Pulmonary artery endothelial cell (primary cell): ENCODE data around the gene C9orf50. TPM values are rescaled to one million over a fixed set of nuclear protein-coding genes. Genes with fewer than 3 reads are reported as not detected.

ENCODE experiments used
- DNase-seq: peaks from one replicate; pipeline ENCODE4 v3.0.0-alpha.2; 2011; ENCODE audit warnings: low read depth, low spot score
- total RNA-seq: library from RNA; depleted of rRNA; stranded (reverse); fragments of >200 nt; gene quantifications from 2 replicates; pipeline ENCODE4 v1.2.3, GENCODE V29; 2014

The C9orf50 gene
- total RNA-seq, 1 donor from 2014 or later = not detected

DNA sequence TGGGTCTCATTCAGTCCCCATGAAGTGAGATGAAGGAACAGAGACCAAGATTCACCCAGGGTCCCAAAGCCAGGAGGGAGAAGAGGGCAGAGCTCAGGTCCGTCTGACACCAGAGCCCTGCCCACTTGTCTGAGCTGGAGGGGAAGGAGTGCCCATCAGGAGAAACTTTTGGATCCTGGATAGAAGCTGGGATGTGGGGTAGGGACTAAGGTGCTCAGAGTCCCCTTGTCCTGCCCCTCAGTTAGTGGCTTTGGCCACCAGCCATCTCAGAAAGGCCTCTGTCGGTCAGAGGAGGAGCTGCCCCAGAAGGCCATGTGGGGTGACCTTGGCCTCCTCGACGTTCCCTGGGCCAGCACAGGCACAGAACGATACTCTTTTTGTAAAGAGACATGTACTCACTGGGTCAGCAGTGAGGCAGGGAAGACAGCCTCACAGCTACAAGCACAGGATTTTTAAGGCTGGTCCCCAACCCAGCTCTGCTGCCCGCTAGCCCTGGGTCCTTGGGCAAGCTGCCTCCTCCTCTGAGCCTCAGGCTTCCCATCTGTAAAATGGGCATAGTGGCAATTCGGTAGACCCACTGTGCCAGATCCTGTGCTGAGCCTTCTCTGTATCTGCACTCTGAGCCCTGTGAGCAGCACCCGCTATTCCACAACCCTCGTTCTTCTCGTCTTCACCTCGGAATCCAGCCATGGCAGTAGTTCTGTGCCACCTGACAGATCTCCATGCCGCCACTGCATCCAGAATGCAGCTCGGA lies 49.4 kb downstream of the C9orf50 start:
- no peak for DNase-seq

- no peak for DNase-seq
Observed at GRCh38 chr9:129570450-129571297, 50.2 kb downstream of the C9orf50 start.

- no peak for DNase-seq
Observed at GRCh38 chr9:129569502-129570449, 51.1 kb downstream of the C9orf50 start.

DNA sequence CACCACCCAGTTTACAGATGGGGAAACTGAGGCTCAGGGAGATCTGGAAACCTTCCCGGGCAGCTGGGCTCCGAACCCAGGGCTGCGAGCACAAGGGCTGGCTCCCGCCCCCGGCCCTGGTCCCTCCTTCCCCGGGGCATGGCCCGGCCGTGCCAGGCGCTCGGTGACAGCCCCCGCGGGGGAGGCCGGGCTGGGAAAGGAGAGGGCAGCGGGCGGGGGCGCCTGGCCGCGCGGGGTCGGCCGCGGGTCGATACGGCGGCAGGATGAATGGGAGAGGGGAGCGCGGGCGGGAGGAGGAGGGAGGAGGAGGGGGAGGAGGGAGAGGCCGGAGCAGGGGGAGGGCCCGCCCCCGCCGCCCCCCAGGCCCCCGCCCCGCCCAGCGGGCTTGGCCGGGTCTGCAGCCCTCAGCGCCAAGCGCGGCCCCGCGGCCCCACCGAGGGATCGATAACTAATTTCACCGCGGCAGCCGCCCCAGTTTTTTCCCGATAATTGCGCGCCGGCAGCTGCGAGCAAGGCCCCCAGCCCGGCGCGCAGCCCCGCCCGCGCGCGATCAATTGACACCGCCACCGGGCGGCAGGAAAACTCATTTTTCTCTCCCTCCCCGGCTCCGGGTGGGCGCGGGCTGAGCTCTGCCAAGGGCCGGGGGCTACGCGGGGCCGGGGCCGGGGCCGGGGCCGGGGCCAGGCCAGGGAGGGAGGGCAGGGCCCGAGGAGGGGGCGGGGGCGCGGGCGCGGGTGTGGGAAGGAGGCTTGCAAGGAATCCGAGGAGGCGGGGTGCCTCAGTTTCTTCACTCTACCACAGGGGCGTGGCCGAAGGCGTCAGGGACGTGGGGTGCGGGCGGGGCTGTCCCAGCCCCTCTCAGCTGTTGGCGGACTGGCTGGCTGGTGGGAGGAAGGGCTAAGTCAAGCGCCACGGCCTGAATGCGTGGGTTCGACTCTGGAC lies 52.1 kb downstream of the C9orf50 start:
- no peak for DNase-seq

- DNase-seq = no peak
Observed at GRCh38 chr9:129567842-129568559, 52.9 kb downstream of the C9orf50 start.

DNA sequence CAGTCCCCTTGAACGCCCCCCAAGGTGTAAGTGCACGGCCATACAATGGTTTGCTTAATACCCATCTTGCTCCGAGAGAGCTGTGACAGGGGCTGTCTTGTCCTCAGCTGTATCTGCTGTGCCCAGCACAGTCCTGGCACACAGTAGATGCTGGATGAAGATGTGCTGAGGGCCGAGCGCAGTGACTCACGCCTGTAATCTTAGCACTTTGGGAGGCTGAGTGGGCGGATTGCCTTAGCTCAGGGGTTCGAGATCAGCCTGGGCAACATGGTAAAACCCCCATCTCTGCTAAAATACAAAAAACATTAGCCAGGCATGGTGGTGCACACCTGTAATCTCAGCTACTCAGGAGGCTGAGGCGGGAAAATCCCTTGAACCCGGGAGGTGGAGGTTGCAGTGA lies 53.6 kb downstream of the C9orf50 start:
- DNase-seq = no peak

GRCh38 chr9:129566563-129567266 lies 54.2 kb downstream of the C9orf50 start:
- no peak for DNase-seq

DNA sequence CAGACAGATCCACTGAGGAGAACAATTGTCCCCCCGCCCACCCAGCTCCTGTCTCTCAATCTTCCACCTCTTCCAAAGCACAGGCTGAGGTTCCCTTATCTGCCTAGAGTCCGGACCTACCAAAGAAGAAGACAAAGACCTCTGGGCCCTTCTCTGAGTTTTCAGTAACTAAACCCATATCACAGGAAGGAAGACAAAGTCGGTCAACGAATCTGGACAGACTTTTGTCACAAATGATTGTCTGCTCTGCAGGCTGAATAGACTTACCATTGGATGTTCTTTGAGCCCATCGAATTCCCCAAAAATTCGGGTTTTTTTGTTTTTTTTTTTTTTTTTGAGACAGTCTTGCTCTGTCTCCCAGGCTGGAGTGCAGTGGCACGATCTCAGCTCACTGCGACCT lies 58.0 kb downstream of the C9orf50 start:
- no peak for DNase-seq

GRCh38 chr9:129562514-129562913 lies 58.4 kb downstream of the C9orf50 start:
- no peak for DNase-seq

Other genes with a start within 250 kb of the C9orf50 start
- 44.4 and 44.7 TPM in 2 replicates for gene NTMT1, start 5.1 kb upstream of the C9orf50 start, total RNA-seq
- 15.4 and 19.6 TPM in 2 replicates for gene ASB6, start 21.1 kb upstream of the C9orf50 start, total RNA-seq
- gene PRRX2, start 44.5 kb upstream of the C9orf50 start, total RNA-seq = not detected in 2 replicates
- 0.18 TPM in 1 of 2 replicates, not detected in the other for gene PTGES, start 131.9 kb upstream of the C9orf50 start, total RNA-seq
- 26.4 and 37.3 TPM in 2 replicates for gene TOR1B, start 182.1 kb upstream of the C9orf50 start, total RNA-seq
- gene TOR1A, start 203.0 kb upstream of the C9orf50 start, total RNA-seq = 32.6 and 39.3 TPM in 2 replicates
- gene C9orf78, start 214.2 kb upstream of the C9orf50 start, total RNA-seq = 42.3 and 49.8 TPM in 2 replicates
- gene USP20, start 214.4 kb upstream of the C9orf50 start, total RNA-seq = 7.5 and 9.0 TPM in 2 replicates